PC-9 (cell line): ENCODE data around the gene JMJD8. TPM values are rescaled to one million over a fixed set of nuclear protein-coding genes. Genes with fewer than 3 reads are reported as not detected.

ENCODE experiments used
- BruUV-seq: library from RNA; stranded (reverse); fragments of 400-500 nt; replicated peaks from 2 replicates; lab custom pipeline; 2021; lab: Mats Ljungman, UMichigan
- CTCF ChIA-PET: fragments of 300-600 bp; sonication (Branson Sonifier 250); formaldehyde crosslinking; loops from one replicate; lab custom pipeline; 2022; ENCODE audit warnings: antibody characterized with exemption; lab: Charles Lee
- POLR2A ChIA-PET: fragments of 300-600 bp; sonication (Branson Sonifier 250); formaldehyde crosslinking; loops from one replicate; lab custom pipeline; 2022; ENCODE audit warnings: antibody characterized with exemption; ENCODE audit not compliant: unreplicated experiment; lab: Charles Lee
- DNase-seq, 2 experiments: peaks; one replicate each; pipeline versions ENCODE4 v3.0.0 to v3.0.0-alpha.2; 2015 to 2022; ENCODE audit warnings: mixed read lengths in 1 of 2
- H2AFZ ChIP-seq: fragments of 200-600 bp; sonication (generic); 2 replicates; pipeline ENCODE4 v1.8.1; 2017; ENCODE audit warnings: antibody characterized with exemption
- H3F3A ChIP-seq: fragments of 200-600 bp; sonication (generic); 2 replicates; pipeline ENCODE4 v1.8.1; 2017; ENCODE audit warnings: antibody characterized with exemption, mild to moderate bottlenecking, low read depth; ENCODE audit not compliant: insufficient read depth
- H3K27ac ChIP-seq: fragments of 200-600 bp; sonication (generic); 2 replicates; pipeline ENCODE4 v1.6.1; 2016; ENCODE audit warnings: mixed run types
- H3K27me3 ChIP-seq: fragments of 200-600 bp; sonication (generic); 2 replicates; pipeline ENCODE4 v1.6.1; 2016; ENCODE audit warnings: low read depth, mixed run types; ENCODE audit not compliant: insufficient read depth
- H3K36me3 ChIP-seq: fragments of 200-600 bp; sonication (generic); 2 replicates; pipeline ENCODE4 v1.6.1; 2016; ENCODE audit warnings: low read depth, mixed run types
- H3K4me1 ChIP-seq: fragments of 200-600 bp; sonication (generic); replicated peaks from 2 replicates; pipeline ENCODE4 v1.6.1; 2016; ENCODE audit warnings: mixed run types; ENCODE audit not compliant: insufficient read depth
- H3K4me2 ChIP-seq: fragments of 200-600 bp; sonication (generic); 2 replicates; pipeline ENCODE4 v1.6.1; 2017; ENCODE audit warnings: mixed run types
- H3K4me3 ChIP-seq: fragments of 200-600 bp; sonication (generic); 2 replicates; pipeline ENCODE4 v1.6.1; 2016; ENCODE audit warnings: mixed run types
- H3K79me2 ChIP-seq: fragments of 200-600 bp; sonication (generic); 2 replicates; pipeline ENCODE4 v1.6.1; 2017; ENCODE audit warnings: low read depth, mixed run types
- H3K9me2 ChIP-seq: fragments of 200-600 bp; sonication (generic); 2 replicates; pipeline ENCODE4 v1.8.1; 2017; ENCODE audit warnings: mild to moderate bottlenecking; ENCODE audit not compliant: insufficient read depth
- H3K9me3 ChIP-seq: fragments of 200-600 bp; sonication (generic); 2 replicates; pipeline ENCODE4 v1.8.1; 2016; ENCODE audit warnings: low read depth; ENCODE audit not compliant: insufficient read depth
- H4K20me1 ChIP-seq: fragments of 200-600 bp; sonication (generic); 2 replicates; pipeline ENCODE4 v1.8.1; 2017; ENCODE audit not compliant: insufficient read depth
- EZH2 ChIP-seq: fragments of 200-600 bp; sonication (generic); IDR thresholded peaks from 2 replicates; pipeline ENCODE4 v1.8.0; 2017; ENCODE audit warnings: antibody characterized with exemption, low read depth
- intact Hi-C: fragments of 100-400 bp; cut with micrococcal nuclease; formaldehyde crosslinking; loops from one replicate; pipeline ENCODE4 v1.10.0; 2022; ENCODE audit not compliant: unreplicated experiment
- total RNA-seq: library from RNA; stranded (reverse); gene quantifications from 2 replicates; pipeline ENCODE4 v1.2.3, GENCODE V29; 2021
- TF ChIP-seq, protein P1 (sequence below): fragments of 200-600 bp; sonication (generic); conservative IDR thresholded peaks from 2 replicates; pipeline ENCODE4 v1.6.1; 2017; ENCODE audit warnings: mixed run types, antibody characterized with exemption, mild to moderate bottlenecking, moderate library complexity

Gene JMJD8
- total RNA-seq, 1 experiment from 2014 or later: 57.4 TPM

DNA sequence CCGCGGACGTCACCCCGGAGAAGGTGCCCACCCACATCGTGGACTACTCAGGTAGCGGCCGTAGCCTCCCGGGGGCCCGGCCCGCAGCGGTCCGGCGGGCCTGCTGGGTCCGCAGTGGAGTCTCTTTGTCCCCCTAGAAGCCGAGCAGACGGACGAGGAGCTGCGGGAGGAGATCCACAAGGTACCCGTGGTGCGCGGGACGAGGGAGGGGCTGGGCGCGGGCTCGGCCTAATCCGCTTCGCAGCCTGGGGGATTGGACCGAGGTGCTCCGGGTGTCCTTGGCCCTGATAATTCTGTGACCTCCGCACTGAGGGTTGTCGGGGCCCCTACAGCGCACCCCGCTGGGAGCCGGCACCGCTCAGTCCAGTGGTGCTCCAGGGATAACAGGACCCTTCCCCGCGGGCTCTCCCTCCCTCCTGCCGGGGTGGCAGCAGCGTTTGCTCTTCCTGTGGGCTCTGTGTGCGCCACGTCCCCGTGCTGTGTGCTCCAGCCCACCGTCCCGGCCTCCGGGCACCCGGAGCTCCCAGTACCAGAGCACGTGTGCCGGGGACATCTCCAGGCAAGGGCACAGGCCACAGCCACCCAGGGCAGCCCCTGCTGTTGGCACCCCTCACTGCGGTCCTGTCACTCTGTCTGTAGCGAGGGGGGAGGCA lies 15.5 kb downstream of the JMJD8 start:
- POLR2A ChIA-PET: interaction anchor here (0.6 kb wide), 1 partner anchor 12 kb away, joined by 5 read pairs; no protein-coding TSS in a partner anchor
- Histone ChIP-seq H3K9me3 (no peaks in the 10 kb centered on the region), H3K27ac (no peak overlapping the region), H3K27me3 (no peaks in the 10 kb centered on the region), H3K4me2 (peak overlapping the region; percentile 96), H3K79me2 (peaks cover 21% of the 10 kb centered on the region), H3K4me1 (peaks cover 9% of the 10 kb centered on the region; the same call in 1 of the 2 replicates), H2AFZ (peak overlapping the region; percentile 85), H3K9me2 (no peaks in the 10 kb centered on the region), H3K36me3 (no peaks in the 10 kb centered on the region), H4K20me1 (no peaks in the 10 kb centered on the region; the same call in 1 of the 2 replicates), H3K4me3 (peak overlapping the region; percentile 88), H3F3A (peaks cover 16% of the 10 kb centered on the region; the same call in 1 of the 2 replicates)
- BruUV-seq: no TSS peak
- intact Hi-C loops: loop anchor here (1.0 to 5.0 kb wide), 2 partner anchors 9 to 41 kb away; no protein-coding TSS in a partner anchor
- CTCF ChIA-PET: interaction anchor here (0.5 kb wide), 1 partner anchor 272 kb away, joined by 6 read pairs; the partner anchor contains the start of gene NME4
- TF ChIP-seq EZH2: no peak
- TF ChIP-seq, protein P1, sequence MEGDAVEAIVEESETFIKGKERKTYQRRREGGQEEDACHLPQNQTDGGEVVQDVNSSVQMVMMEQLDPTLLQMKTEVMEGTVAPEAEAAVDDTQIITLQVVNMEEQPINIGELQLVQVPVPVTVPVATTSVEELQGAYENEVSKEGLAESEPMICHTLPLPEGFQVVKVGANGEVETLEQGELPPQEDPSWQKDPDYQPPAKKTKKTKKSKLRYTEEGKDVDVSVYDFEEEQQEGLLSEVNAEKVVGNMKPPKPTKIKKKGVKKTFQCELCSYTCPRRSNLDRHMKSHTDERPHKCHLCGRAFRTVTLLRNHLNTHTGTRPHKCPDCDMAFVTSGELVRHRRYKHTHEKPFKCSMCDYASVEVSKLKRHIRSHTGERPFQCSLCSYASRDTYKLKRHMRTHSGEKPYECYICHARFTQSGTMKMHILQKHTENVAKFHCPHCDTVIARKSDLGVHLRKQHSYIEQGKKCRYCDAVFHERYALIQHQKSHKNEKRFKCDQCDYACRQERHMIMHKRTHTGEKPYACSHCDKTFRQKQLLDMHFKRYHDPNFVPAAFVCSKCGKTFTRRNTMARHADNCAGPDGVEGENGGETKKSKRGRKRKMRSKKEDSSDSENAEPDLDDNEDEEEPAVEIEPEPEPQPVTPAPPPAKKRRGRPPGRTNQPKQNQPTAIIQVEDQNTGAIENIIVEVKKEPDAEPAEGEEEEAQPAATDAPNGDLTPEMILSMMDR: no peak
- no peak for DNase-seq

- no peaks in the 10 kb centered on the region; the same call in 1 of the 2 replicates for H4K20me1 ChIP-seq
- POLR2A ChIA-PET: interaction anchor here (0.6 kb wide), 1 partner anchor 14 kb away, joined by 7 read pairs; no protein-coding TSS in a partner anchor
- CTCF ChIA-PET: interaction anchor here (0.5 to 0.6 kb wide), 2 partner anchors 139 to 271 kb away, joined by 3 to 6 read pairs; partner anchors contain the start of gene NME4
- BruUV-seq: no TSS peak
- 0 out of 2 replicates have a peak within 1 kb of the TSS, but pooled peaks have one; percentile 16 for H3K27ac ChIP-seq
- H3K79me2 ChIP-seq: peaks cover 21% of the 10 kb centered on the region
- TF ChIP-seq EZH2: no peak
- TF ChIP-seq, protein P1: peak; percentile 72
- H3K9me3 ChIP-seq: no peaks in the 10 kb centered on the region
- H3K27me3 ChIP-seq: no peaks in the 10 kb centered on the region
- peak within 1 kb of the TSS; percentile 96 for H3K4me2 ChIP-seq
- H3K9me2 ChIP-seq: no peaks in the 10 kb centered on the region
- intact Hi-C loops: loop anchor here (5.0 kb wide), 1 partner anchor 41 kb away; no protein-coding TSS in a partner anchor
- no peaks in the 10 kb centered on the region for H3K36me3 ChIP-seq
- H3F3A ChIP-seq: peaks cover 16% of the 10 kb centered on the region; the same call in 1 of the 2 replicates
- peak; percentile 77 to 97 for DNase-seq
- H2AFZ ChIP-seq: peak within 1 kb of the TSS; percentile 85
- H3K4me1 ChIP-seq: peaks cover 9% of the 10 kb centered on the region; the same call in 1 of the 2 replicates
- peak within 1 kb of the TSS; percentile 88 for H3K4me3 ChIP-seq
Observed at GRCh38 chr16:667780-668518, 16.2 kb downstream of the JMJD8 start, which contains the start of gene RHOT2. TSS of gene RHOT2 (plus strand) at chr16:668132. CDS start at chr16:668200, 68 bp downstream.
